ENCODE measurements around the gene AKAP12. TPM values are rescaled to one million over a fixed set of nuclear protein-coding genes. Genes with fewer than 3 reads are reported as not detected.

The AKAP12 gene
- total and polyA plus RNA-seq, 2 experiments from 2014 or later = 90.1 to 137 TPM

GRCh38 chr6:151291722-151292059 is 51.9 kb downstream of the AKAP12 start:
- Mint-ChIP-seq H3K4me1 (peaks cover 54% of the 10 kb centered on the region), H3K27ac (no peak overlapping the region), H3K27me3 (ENCODE audit: insufficient read depth, low read depth, poor library complexity) (peaks cover 9% of the 10 kb centered on the region), H3K36me3 (ENCODE audit: low read depth) (peaks cover under 1% of the 10 kb centered on the region; the same call in 1 of the 3 replicates), H3K4me3 (no peak overlapping the region), H3K9me3 (no peaks in the 10 kb centered on the region)
- no peaks in the 10 kb centered on the region for H3K36me3 ChIP-seq (ENCODE audit: insufficient read depth)
- no peak overlapping the region for H3K27ac ChIP-seq (ENCODE audit: low read depth)
- H3K4me2 ChIP-seq = no peak overlapping the region
- H3K4me3 ChIP-seq = no peak overlapping the region
- DNase-seq (ENCODE audit: low spot score) = no peak
- TF ChIP-seq EZH2 (IDR thresholded peaks at IDR 0.05; ENCODE audit: low read depth, unreplicated experiment) = no peak
- TF ChIP-seq EZH2phosphoT487 (IDR thresholded peaks at IDR 0.05; ENCODE audit: unreplicated experiment) = no peak
- TF ChIP-seq ZNF114 (CRISPR knock-in tag; IDR thresholded peaks at IDR 0.05) = no peak
- no peak for TF ChIP-seq POLR2AphosphoS5 (IDR thresholded peaks at IDR 0.05; ENCODE audit: low read depth)
- TF ChIP-seq JUNB (IDR thresholded peaks at IDR 0.05; ENCODE audit: unreplicated experiment) = no peak
- TF ChIP-seq REST (IDR thresholded peaks at IDR 0.05; ENCODE audit: unreplicated experiment) = no peak
- TF ChIP-seq ETS1 (IDR thresholded peaks at IDR 0.05) = no peak
- TF ChIP-seq ZNF462 (CRISPR knock-in tag; IDR thresholded peaks at IDR 0.05) = no peak
- TF ChIP-seq NANOG (IDR thresholded peaks at IDR 0.05; ENCODE audit: borderline replicate concordance) = no peak
- TF ChIP-seq STAT1 (IDR thresholded peaks at IDR 0.05; ENCODE audit: unreplicated experiment) = no peak
- no peak for TF ChIP-seq CTCF (conservative IDR thresholded peaks at IDR 0.05; ENCODE audit: low read depth in 2 of 2)
- no peak for TF ChIP-seq CREB1 (CRISPR knock-in tag; IDR thresholded peaks at IDR 0.05; ENCODE audit: low read depth)
- no peak for TF ChIP-seq ZNF331 (CRISPR knock-in tag; IDR thresholded peaks at IDR 0.05; ENCODE audit: low read depth)
- no peak; the same call in 2 of the 3 replicates for ATAC-seq
- no peaks in the 10 kb centered on the region for H3K27me3 ChIP-seq (ENCODE audit: insufficient read depth)
- no peaks in the 10 kb centered on the region for H3K9me2 ChIP-seq (ENCODE audit: insufficient read depth)
- H3F3A ChIP-seq (replicated peaks; ENCODE audit: low read depth) = no peaks in the 10 kb centered on the region
- H2AFZ ChIP-seq = no peak overlapping the region
- H3K4me1 ChIP-seq (ENCODE audit: insufficient read depth) = peaks cover 10% of the 10 kb centered on the region; the same call in 1 of the 2 replicates
- H3K79me2 ChIP-seq (replicated peaks; ENCODE audit: insufficient read depth) = peaks cover 80% of the 10 kb centered on the region
- peaks cover 19% of the 10 kb centered on the region; the same call in 1 of the 2 replicates for H4K20me1 ChIP-seq (replicated peaks; ENCODE audit: insufficient read depth)

Measured in GM23338 (cell line).